ENCODE measurements around the gene DNAH6. TPM values are rescaled to one million over a fixed set of nuclear protein-coding genes. Genes with fewer than 3 reads are reported as not detected.

The DNAH6 gene
- total and polyA plus RNA-seq, 9 of the 15 experiments (the other 6 are each of a cell fraction or from before 2014, with no cell fraction given), result 0.01 to 0.04 (median 0.01) TPM; not detected in 5

GRCh38 chr2:84497285-84497684, 19.0 kb upstream of the DNAH6 start (continued):
- TF ChIP-seq, protein P1, sequence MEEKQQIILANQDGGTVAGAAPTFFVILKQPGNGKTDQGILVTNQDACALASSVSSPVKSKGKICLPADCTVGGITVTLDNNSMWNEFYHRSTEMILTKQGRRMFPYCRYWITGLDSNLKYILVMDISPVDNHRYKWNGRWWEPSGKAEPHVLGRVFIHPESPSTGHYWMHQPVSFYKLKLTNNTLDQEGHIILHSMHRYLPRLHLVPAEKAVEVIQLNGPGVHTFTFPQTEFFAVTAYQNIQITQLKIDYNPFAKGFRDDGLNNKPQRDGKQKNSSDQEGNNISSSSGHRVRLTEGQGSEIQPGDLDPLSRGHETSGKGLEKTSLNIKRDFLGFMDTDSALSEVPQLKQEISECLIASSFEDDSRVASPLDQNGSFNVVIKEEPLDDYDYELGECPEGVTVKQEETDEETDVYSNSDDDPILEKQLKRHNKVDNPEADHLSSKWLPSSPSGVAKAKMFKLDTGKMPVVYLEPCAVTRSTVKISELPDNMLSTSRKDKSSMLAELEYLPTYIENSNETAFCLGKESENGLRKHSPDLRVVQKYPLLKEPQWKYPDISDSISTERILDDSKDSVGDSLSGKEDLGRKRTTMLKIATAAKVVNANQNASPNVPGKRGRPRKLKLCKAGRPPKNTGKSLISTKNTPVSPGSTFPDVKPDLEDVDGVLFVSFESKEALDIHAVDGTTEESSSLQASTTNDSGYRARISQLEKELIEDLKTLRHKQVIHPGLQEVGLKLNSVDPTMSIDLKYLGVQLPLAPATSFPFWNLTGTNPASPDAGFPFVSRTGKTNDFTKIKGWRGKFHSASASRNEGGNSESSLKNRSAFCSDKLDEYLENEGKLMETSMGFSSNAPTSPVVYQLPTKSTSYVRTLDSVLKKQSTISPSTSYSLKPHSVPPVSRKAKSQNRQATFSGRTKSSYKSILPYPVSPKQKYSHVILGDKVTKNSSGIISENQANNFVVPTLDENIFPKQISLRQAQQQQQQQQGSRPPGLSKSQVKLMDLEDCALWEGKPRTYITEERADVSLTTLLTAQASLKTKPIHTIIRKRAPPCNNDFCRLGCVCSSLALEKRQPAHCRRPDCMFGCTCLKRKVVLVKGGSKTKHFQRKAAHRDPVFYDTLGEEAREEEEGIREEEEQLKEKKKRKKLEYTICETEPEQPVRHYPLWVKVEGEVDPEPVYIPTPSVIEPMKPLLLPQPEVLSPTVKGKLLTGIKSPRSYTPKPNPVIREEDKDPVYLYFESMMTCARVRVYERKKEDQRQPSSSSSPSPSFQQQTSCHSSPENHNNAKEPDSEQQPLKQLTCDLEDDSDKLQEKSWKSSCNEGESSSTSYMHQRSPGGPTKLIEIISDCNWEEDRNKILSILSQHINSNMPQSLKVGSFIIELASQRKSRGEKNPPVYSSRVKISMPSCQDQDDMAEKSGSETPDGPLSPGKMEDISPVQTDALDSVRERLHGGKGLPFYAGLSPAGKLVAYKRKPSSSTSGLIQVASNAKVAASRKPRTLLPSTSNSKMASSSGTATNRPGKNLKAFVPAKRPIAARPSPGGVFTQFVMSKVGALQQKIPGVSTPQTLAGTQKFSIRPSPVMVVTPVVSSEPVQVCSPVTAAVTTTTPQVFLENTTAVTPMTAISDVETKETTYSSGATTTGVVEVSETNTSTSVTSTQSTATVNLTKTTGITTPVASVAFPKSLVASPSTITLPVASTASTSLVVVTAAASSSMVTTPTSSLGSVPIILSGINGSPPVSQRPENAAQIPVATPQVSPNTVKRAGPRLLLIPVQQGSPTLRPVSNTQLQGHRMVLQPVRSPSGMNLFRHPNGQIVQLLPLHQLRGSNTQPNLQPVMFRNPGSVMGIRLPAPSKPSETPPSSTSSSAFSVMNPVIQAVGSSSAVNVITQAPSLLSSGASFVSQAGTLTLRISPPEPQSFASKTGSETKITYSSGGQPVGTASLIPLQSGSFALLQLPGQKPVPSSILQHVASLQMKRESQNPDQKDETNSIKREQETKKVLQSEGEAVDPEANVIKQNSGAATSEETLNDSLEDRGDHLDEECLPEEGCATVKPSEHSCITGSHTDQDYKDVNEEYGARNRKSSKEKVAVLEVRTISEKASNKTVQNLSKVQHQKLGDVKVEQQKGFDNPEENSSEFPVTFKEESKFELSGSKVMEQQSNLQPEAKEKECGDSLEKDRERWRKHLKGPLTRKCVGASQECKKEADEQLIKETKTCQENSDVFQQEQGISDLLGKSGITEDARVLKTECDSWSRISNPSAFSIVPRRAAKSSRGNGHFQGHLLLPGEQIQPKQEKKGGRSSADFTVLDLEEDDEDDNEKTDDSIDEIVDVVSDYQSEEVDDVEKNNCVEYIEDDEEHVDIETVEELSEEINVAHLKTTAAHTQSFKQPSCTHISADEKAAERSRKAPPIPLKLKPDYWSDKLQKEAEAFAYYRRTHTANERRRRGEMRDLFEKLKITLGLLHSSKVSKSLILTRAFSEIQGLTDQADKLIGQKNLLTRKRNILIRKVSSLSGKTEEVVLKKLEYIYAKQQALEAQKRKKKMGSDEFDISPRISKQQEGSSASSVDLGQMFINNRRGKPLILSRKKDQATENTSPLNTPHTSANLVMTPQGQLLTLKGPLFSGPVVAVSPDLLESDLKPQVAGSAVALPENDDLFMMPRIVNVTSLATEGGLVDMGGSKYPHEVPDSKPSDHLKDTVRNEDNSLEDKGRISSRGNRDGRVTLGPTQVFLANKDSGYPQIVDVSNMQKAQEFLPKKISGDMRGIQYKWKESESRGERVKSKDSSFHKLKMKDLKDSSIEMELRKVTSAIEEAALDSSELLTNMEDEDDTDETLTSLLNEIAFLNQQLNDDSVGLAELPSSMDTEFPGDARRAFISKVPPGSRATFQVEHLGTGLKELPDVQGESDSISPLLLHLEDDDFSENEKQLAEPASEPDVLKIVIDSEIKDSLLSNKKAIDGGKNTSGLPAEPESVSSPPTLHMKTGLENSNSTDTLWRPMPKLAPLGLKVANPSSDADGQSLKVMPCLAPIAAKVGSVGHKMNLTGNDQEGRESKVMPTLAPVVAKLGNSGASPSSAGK (IDR thresholded peaks at IDR 0.05), result no peak
- TF ChIP-seq, protein P2, sequence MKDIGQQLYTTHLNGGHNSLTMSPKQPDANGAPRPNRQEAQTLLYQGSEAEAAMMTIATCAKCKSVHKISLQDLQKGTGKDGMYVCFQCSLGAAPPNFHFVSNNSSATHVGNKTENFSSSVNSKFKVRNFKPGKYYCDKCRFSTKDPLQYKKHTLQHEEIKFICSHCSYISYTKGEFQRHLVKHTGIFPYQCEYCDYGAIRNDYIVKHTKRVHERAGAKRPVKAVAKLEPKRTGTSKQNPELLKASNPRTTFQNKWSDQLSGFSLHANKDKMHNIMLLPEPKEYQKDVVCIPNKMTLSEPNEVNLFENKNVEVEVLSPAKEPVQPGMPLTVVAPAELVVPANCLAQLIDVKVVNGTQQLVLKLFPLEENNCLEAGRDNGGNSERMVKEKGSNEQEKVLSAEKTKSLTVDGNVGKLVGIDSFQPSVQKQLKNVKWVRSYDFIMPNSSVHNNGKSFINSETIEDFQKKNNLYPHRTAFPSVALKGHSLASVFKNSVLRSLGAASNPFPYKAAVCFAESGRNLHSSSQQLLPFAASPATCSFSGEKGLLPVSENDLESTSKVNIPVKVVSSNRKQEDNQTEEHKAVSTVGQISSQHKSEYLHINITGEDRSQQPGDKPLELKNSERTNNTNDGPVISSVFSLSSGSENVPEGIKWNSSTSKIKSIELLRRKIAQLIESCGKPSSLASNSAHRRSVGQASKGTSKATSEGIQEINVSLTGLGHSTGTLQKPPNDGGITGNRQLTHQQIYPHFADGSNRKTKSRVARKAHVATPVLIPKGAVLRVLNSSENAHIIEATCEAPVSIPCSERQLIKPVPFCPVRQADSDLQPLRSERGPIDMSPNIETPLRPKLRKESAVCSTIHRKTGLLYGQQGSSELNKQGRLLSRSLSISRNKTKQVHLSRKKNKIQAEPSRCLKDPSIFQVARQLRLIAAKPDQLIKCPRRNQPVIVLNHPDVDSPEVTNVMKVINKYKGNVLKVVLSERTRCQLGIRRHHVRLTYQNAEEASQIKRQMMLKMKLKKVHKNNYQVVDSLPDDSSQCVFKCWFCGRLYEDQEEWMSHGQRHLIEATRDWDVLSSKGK (CRISPR knock-in tag; IDR thresholded peaks at IDR 0.05), result no peak
- TF ChIP-seq SRSF1 (IDR thresholded peaks at IDR 0.05; ENCODE audit: low read depth, low read length), result no peak
- no peak for TF ChIP-seq PRPF4 (IDR thresholded peaks at IDR 0.05; ENCODE audit: insufficient read depth, low read depth, low read length, poor library complexity, severe bottlenecking)
- no peak for TF ChIP-seq RHOXF2B (CRISPR knock-in tag; conservative IDR thresholded peaks at IDR 0.05)
- no peak for TF ChIP-seq LARP7 (IDR thresholded peaks at IDR 0.05)
- no peak for TF ChIP-seq ZFX (CRISPR knock-in tag; IDR thresholded peaks at IDR 0.05)
- TF ChIP-seq ELK3 (CRISPR knock-in tag; IDR thresholded peaks at IDR 0.05), result no peak
- no peak for TF ChIP-seq HIVEP1 (CRISPR knock-in tag; IDR thresholded peaks at IDR 0.05)
